Hindlimb muscle (tissue), 1 donor: ENCODE data around the gene SPINK8. TPM values are rescaled to one million over a fixed set of nuclear protein-coding genes. Genes with fewer than 3 reads are reported as not detected.
"Not testable (repeated sequence)": the region's sequence is repeated elsewhere in the genome, so short reads cannot be mapped to it uniquely, and the experiment has no call there.

Experiments
- DNase-seq: peaks from one replicate; pipeline ENCODE4 v3.0.0-alpha.2; 2013
- polyA plus RNA-seq: library from polyadenylated mRNA; unstranded; fragments of 120-200 nt; gene quantifications from one replicate; pipeline ENCODE4 v1.2.1, GENCODE V29; 2013; ENCODE audit not compliant: insufficient read length

The SPINK8 gene
- polyA plus RNA-seq, 1 donor, result not detected

GRCh38 chr3:48276911-48277641 lies 56.4 kb downstream of the SPINK8 start:
- DNase-seq, result no peak

- DNase-seq, result no peak
Measured at GRCh38 chr3:48275287-48276027, 58.0 kb downstream of the SPINK8 start.

GRCh38 chr3:48274452-48274851 lies 59.0 kb downstream of the SPINK8 start:
- DNase-seq, result no peak

GRCh38 chr3:48273594-48274211 lies 59.8 kb downstream of the SPINK8 start:
- peak; percentile 50 for DNase-seq

GRCh38 chr3:48271763-48272498 lies 61.5 kb downstream of the SPINK8 start:
- no peak for DNase-seq

GRCh38 chr3:48271223-48271622 lies 62.2 kb downstream of the SPINK8 start:
- DNase-seq, result not testable (repeated sequence)

- no peak for DNase-seq
Measured at GRCh38 chr3:48270306-48270705, 63.2 kb downstream of the SPINK8 start.

- no peak for DNase-seq
Measured at GRCh38 chr3:48269592-48269991, 63.9 kb downstream of the SPINK8 start.

GRCh38 chr3:48268936-48269561 lies 64.4 kb downstream of the SPINK8 start:
- no peak for DNase-seq

- DNase-seq, result no peak
Measured at GRCh38 chr3:48268381-48268935, 65.0 kb downstream of the SPINK8 start.

- no peak for DNase-seq
Measured at GRCh38 chr3:48267782-48268181, 65.7 kb downstream of the SPINK8 start.

GRCh38 chr3:48258530-48258929 lies 74.9 kb downstream of the SPINK8 start:
- DNase-seq, result no peak

Other genes with a start within 250 kb of the SPINK8 start
- 4.0 TPM for gene CDC25A, start 145.2 kb downstream of the SPINK8 start, polyA plus RNA-seq
- 0.98 TPM for gene CAMP, start 110.2 kb downstream of the SPINK8 start, polyA plus RNA-seq
- gene ZNF589, start 92.6 kb downstream of the SPINK8 start, polyA plus RNA-seq, result 8.5 TPM
- 22.8 TPM for gene NME6, start 32.3 kb downstream of the SPINK8 start, polyA plus RNA-seq
- 0.14 TPM for gene FBXW12, start 38.6 kb upstream of the SPINK8 start, polyA plus RNA-seq
- gene PLXNB1, start 96.4 kb upstream of the SPINK8 start, polyA plus RNA-seq, result 32.2 TPM
- gene CCDC51, start 106.5 kb upstream of the SPINK8 start, polyA plus RNA-seq, result 16.5 TPM
- 187 TPM for gene TMA7, start 106.6 kb upstream of the SPINK8 start, polyA plus RNA-seq
- 7.6 TPM for gene ATRIP, start 113.1 kb upstream of the SPINK8 start, polyA plus RNA-seq
- gene SHISA5, start 170.5 kb upstream of the SPINK8 start, polyA plus RNA-seq, result 62.4 TPM
- gene PFKFB4, start 223.1 kb upstream of the SPINK8 start, polyA plus RNA-seq, result 6.7 TPM
- 0.26 TPM for gene UCN2, start 230.1 kb upstream of the SPINK8 start, polyA plus RNA-seq